Measurements from ENCODE around the gene HMOX1. TPM values are rescaled to one million over a fixed set of nuclear protein-coding genes. Genes with fewer than 3 reads are reported as not detected.
A peak's percentile ranks its signal among the peaks of the same experiment; 100 is the strongest.

HMOX1 gene
- total and polyA plus RNA-seq, 10 donors, result 178 to 930 (median 751) TPM

- WGBS, 5 donors, result 84 to 90% (median 88%) methylated on average over 16 to 19 of the region's 19 CpGs
- no peak for DNase-seq
- H3K27ac ChIP-seq, result peak overlapping the region in 1 of 8 donors; percentile 7
- intact Hi-C loops (cut with DNase I; ENCODE audit: low total_unique reads), result no loop called here
- peaks cover 0 to 20% (median 8%) of the 10 kb centered on the region in 6 donors for H3K4me1 ChIP-seq
- no peak overlapping the region for H3K4me3 ChIP-seq
- peaks cover 0 to 100% (median 77%) of the 10 kb centered on the region in 6 donors for H3K36me3 ChIP-seq
- no peak for TF ChIP-seq CTCF (IDR thresholded peaks at IDR 0.05 in 8 of 11, conservative IDR thresholded peaks at IDR 0.05 in 3 of 11)
- TF ChIP-seq POLR2AphosphoS5 (IDR thresholded peaks at IDR 0.05), result no peak
- no peak for TF ChIP-seq POLR2A (IDR thresholded peaks at IDR 0.05)
- H3K9me3 ChIP-seq, result no peaks in the 10 kb centered on the region
- H3K27me3 ChIP-seq (replicated peaks in 1 of 7), result no peaks in the 10 kb centered on the region
Observed at GRCh38 chr22:35341090-35341874, 39.6 kb upstream of the HMOX1 start.

GRCh38 chr22:35342390-35342789 lies 38.5 kb upstream of the HMOX1 start:
- 94 to 99% (median 97%) methylated on average over 3 to 4 of the region's 4 CpGs for WGBS, 5 donors
- Histone ChIP-seq H3K4me1 (peaks cover 0 to 9% (median 3%) of the 10 kb centered on the region in 6 donors), H3K4me3 (no peak overlapping the region), H3K9me3 (no peaks in the 10 kb centered on the region), H3K27me3 (replicated peaks in 1 of 7) (no peaks in the 10 kb centered on the region), H3K27ac (peak overlapping the region in 1 of 8 donors; percentile 7), H3K36me3 (peaks cover 0 to 100% (median 73%) of the 10 kb centered on the region in 6 donors)
- intact Hi-C loops (cut with DNase I; ENCODE audit: low total_unique reads), result no loop called here
- TF ChIP-seq CTCF (IDR thresholded peaks at IDR 0.05 in 8 of 11, conservative IDR thresholded peaks at IDR 0.05 in 3 of 11) (no peak), POLR2A (IDR thresholded peaks at IDR 0.05) (no peak), POLR2AphosphoS5 (IDR thresholded peaks at IDR 0.05) (no peak)
- DNase-seq, result no peak

GRCh38 chr22:35343664-35344550 lies 37.0 kb upstream of the HMOX1 start:
- H3K36me3 ChIP-seq, result peaks cover 0 to 100% (median 63%) of the 10 kb centered on the region in 6 donors
- peak overlapping the region in 3 of 8 donors; percentile 18 to 59 (median 28) for H3K27ac ChIP-seq
- H3K9me3 ChIP-seq, result no peaks in the 10 kb centered on the region
- peaks cover 0 to 8% (median 0%) of the 10 kb centered on the region in 6 donors for H3K4me1 ChIP-seq
- no peak for DNase-seq
- WGBS, 5 donors, result 92 to 97% (median 95%) methylated on average over 19 to 26 of the region's 26 CpGs
- no peaks in the 10 kb centered on the region for H3K27me3 ChIP-seq (replicated peaks in 1 of 7)
- no peak overlapping the region for H3K4me3 ChIP-seq
- TF ChIP-seq CTCF (IDR thresholded peaks at IDR 0.05 in 8 of 11, conservative IDR thresholded peaks at IDR 0.05 in 3 of 11) (no peak), POLR2AphosphoS5 (IDR thresholded peaks at IDR 0.05) (peak in 2 of 3 donors; percentile 20 to 48), POLR2A (IDR thresholded peaks at IDR 0.05) (no peak)
- intact Hi-C loops (cut with DNase I; ENCODE audit: low total_unique reads), result no loop called here

All from spleen (tissue), 11 donors.